GM10266 (cell line): ENCODE measurements around the gene SYT5.
A peak's percentile ranks its signal among the peaks of the same experiment; 100 is the strongest.
"Not testable (repeated sequence)": the region's sequence is repeated elsewhere in the genome, so short reads cannot be mapped to it uniquely, and the experiment has no call there.

ENCODE experiments used
- DNase-seq: peaks from one replicate; pipeline ENCODE4 v3.0.0; 2012; ENCODE audit errors: extremely low spot score
- TF ChIP-seq, protein P1 (sequence below): IDR thresholded peaks from 2 replicates; pipeline ENCODE4 v1.5.1; 2012; ENCODE audit warnings: mild to moderate bottlenecking, low read depth; ENCODE audit not compliant: control insufficient read depth, insufficient read depth; ENCODE audit errors: missing control alignments

The SYT5 gene

DNA sequence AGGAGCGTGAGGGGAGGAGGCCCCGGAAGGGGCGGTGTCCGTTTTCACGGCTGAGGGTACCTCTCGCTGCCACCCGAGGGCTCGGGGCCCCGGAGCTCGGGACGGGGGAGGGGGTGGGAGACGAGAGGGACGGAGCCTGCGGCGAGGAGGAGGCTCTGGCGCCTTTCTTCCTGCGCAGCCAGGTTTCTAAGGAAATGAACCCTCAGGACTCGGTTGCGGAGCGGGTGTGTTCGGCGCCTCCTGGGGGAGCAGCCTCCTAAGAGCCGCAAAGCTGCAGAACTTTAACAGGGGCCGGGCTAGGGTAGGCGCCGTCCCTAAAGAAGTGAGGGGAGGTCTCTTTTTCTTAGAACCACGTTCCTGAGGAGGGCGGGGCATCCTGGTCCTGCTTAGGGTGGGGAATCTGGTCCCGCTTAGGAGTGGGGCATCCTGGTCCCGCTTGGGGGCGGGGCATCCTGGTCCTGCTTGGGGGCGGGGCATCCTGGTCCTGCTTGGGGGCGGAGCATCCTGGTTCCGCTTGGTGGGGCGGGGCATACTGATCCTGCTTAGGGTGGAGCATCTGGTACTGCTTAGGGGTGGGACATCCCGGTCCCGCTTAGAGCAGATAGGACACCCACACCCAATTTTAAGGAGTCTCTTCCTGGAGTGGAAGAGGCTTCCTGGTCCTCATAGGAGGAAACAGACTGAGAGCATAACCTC is 6.2 kb downstream of the SYT5 start:
- DNase-seq: peak; percentile 78
- TF ChIP-seq, protein P1, sequence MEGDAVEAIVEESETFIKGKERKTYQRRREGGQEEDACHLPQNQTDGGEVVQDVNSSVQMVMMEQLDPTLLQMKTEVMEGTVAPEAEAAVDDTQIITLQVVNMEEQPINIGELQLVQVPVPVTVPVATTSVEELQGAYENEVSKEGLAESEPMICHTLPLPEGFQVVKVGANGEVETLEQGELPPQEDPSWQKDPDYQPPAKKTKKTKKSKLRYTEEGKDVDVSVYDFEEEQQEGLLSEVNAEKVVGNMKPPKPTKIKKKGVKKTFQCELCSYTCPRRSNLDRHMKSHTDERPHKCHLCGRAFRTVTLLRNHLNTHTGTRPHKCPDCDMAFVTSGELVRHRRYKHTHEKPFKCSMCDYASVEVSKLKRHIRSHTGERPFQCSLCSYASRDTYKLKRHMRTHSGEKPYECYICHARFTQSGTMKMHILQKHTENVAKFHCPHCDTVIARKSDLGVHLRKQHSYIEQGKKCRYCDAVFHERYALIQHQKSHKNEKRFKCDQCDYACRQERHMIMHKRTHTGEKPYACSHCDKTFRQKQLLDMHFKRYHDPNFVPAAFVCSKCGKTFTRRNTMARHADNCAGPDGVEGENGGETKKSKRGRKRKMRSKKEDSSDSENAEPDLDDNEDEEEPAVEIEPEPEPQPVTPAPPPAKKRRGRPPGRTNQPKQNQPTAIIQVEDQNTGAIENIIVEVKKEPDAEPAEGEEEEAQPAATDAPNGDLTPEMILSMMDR: no peak

DNA sequence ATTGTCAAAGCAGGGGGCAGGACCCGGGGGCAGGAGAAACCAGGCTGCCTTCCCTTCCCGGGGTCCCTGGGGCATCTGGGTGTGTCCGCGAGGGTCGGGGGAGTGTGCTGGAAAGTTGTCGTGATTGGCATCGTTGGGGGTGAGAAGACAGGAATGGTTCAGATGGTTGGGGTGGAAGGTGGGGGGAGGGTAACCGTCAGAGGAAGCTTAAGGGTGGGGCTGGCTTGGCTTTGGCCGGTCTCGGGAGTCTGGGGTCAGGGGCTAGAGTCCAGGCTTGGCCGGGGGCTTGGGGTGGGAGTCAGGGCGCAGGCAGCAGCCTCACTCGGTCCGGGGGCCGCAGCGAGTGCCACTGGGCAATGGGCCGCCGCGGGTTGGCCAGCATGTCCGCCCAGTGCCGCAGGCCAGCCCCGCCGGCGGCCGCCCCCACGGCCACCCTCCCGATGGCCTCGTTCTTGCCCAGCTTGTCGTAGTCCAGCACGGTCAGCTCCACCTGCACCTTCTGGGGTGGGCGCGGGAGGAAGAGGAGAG is 6.8 kb downstream of the SYT5 start:
- TF ChIP-seq, protein P1: no peak
- DNase-seq: no peak

DNA sequence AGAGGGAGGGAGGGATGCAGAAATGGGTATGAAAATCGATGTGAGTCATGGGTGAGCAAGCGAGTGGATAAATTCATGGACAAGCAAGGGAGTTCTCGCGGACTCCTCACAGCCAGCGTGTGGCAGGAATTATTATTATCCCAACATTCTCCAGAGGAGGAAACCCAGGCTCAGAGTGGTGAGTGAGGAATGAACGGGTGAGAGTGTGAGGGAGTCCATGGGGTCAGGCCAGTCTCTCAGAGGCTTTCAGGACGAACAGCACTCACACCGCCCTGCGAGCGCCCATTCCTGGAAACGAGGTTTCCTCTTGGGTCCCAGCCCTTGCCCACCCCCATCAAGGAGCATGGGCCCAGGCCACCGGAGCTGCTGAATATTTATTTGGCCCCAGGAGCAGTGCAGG is 7.3 kb downstream of the SYT5 start:
- no peak for DNase-seq
- TF ChIP-seq, protein P1: no peak

DNA sequence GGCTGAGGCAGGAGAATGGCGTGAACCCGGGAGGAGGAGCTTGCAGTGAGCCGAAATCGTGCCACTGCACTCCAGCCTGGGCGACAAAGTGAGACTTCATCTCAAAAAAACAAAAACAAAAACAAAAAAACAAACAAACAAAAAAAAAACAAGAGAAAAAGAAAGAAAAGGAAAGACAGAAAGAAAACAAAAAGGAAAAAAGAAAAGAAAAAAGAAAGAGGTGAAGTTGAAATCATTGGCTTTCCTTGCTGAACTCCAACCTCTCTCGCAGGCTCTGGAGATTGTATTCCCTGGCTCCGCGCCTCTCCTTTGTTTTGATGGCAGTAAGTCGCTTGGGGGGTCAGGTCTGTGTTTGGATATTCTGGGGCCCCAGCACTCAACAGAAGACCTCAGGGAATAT is 7.8 kb downstream of the SYT5 start:
- DNase-seq: not testable (repeated sequence)

DNA sequence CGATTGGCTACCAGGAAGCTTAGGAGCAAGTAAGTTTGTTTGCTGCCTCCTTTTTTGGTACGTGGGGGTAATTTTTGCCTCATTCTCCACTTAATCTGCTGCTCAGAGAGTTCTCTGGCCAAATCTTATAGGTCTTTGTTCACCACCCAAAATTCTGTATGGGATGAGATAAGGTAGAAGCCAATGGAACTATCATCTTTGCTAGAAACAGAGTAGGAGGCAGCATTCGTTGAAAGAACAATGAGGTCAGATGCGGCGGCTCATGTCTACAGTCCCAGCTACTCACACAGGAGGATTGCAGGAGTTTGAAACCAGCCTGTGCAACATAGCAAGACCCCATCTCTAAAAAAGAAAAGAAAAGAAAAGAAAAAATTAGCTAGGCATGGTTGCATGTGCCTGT is 8.6 kb downstream of the SYT5 start:
- TF ChIP-seq, protein P1: no peak
- DNase-seq: no peak

DNA sequence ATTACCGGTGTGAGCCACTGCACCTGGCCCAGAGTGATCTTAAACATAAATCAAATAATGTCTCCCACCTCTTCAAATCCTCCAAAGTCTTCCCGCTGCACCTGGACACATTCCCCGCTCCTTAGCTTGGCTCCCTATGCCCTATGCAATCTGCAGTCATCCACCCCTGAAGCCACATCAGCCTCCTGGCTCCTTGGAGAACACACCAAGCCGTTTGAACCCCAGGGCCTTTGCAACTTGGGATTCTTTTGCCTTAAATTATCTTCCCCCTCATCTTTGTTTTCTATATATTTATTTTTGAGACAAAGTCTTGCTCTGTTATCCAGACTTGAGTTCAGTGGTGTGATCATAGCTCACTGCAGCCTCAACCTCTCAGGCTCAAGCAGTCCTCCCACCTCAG is 11.0 kb downstream of the SYT5 start:
- DNase-seq: no peak
- TF ChIP-seq, protein P1: no peak

DNA sequence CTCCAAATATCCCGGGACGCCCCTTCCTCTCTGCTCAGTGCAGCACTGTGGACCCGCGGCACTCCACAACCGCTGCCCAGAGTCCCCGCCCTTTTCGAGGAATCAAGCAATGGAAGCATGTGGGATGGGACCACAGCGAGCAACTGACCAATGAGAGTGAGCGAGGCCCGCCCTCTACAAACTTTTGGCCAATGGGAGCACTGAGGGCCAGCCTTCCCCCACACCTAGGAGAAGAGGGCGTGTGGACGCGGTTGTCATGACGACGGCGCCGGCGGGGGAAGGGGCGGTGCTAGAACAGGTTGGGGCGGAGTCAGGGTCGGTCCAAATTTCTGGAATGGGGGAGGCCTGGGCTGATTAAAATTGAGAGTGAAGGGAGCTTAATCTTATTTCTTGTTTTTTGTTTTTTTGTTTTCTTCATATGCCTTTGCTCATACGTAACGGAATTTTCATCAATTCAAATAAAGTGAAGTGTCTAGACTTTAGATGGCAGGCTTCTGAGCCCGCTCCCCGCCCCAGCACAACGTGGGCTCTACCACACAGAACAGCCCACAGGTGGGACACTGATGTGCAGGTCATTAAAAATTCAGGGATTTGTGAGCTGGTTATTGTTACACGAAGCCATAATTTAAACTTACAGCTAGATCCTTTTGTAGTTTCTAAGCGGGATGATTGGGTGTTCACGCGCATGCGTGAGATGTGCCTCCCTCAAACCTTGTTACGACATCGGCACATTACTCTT is 13.4 kb downstream of the SYT5 start, which contains the start of gene DNAAF3:
DNAAF3 (minus strand) TSS at position 84 of the 739 bp plus-strand sequence. CDS start 200 bp downstream, outside the sequence.
- DNase-seq: peak; percentile 99
- TF ChIP-seq, protein P1: no peak
